HFF-Myc (cell line): ENCODE results near the gene DCLK2.
A peak's percentile ranks its signal among the peaks of the same experiment; 100 is the strongest.

Experiments
- DNase-seq: peaks from one replicate; pipeline ENCODE4 v3.0.0-alpha.2; 2011; ENCODE audit warnings: low read depth; ENCODE audit errors: extremely low read depth
- H3K4me3 ChIP-seq: replicated peaks from 2 replicates; pipeline ENCODE4 v1.5.1; 2011; ENCODE audit warnings: low read depth, mild to moderate bottlenecking, control low read depth, low read length
- TF ChIP-seq, protein P1 (sequence below): IDR thresholded peaks from 2 replicates; pipeline ENCODE4 v1.5.1; 2012; ENCODE audit warnings: mild to moderate bottlenecking, low read depth, low read length, control low read depth; ENCODE audit errors: missing control alignments

The DCLK2 gene

GRCh38 chr4:150262611-150263010 lies 184.4 kb downstream of the DCLK2 start:
- no peak for DNase-seq
- TF ChIP-seq, protein P1, sequence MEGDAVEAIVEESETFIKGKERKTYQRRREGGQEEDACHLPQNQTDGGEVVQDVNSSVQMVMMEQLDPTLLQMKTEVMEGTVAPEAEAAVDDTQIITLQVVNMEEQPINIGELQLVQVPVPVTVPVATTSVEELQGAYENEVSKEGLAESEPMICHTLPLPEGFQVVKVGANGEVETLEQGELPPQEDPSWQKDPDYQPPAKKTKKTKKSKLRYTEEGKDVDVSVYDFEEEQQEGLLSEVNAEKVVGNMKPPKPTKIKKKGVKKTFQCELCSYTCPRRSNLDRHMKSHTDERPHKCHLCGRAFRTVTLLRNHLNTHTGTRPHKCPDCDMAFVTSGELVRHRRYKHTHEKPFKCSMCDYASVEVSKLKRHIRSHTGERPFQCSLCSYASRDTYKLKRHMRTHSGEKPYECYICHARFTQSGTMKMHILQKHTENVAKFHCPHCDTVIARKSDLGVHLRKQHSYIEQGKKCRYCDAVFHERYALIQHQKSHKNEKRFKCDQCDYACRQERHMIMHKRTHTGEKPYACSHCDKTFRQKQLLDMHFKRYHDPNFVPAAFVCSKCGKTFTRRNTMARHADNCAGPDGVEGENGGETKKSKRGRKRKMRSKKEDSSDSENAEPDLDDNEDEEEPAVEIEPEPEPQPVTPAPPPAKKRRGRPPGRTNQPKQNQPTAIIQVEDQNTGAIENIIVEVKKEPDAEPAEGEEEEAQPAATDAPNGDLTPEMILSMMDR = no peak
- H3K4me3 ChIP-seq = no peak overlapping the region

- no peak overlapping the region for H3K4me3 ChIP-seq
- TF ChIP-seq, protein P1 = no peak
- no peak for DNase-seq
These were observed 186.4 kb downstream of the DCLK2 start for GRCh38 chr4:150264595-150265161.

DNA sequence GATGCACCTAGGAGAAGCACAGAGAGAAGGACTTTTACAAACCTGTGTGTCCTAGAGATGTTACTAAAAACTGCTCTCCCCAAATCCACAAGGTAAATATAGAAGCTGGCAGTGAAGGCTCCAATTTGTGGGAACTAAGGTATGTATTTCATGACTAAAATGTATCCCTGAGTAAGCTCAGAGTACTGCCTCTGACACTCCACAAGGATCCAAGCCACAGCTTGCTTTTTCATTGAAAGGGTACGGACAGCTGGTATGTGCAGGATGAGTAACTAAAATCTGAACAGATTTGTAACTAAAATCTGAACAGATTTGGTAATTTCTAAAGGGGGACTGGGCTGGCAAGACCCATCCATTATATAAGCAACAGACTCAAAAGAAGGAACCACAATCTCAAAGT lies 187.6 kb downstream of the DCLK2 start:
- TF ChIP-seq, protein P1 = no peak
- no peak for DNase-seq

DNA sequence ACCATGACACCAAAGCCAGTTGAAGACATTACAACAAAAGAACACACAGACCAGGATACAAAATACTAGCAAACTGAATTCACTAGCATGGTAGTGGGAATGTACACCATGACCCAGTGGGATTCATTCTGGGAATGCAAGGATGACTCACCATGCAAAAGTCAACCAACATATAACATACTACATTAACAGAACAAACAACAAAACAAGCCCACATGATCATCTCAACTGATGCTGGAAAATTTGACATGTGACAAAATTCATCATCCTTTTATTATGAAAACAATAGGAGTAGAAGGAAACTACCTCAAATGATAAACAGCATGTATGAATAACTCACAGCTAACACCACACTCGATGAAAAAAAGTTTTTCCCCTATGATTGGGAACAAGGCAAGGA lies 190.2 kb downstream of the DCLK2 start:
- DNase-seq = no peak
- no peak overlapping the region for H3K4me3 ChIP-seq
- TF ChIP-seq, protein P1 = no peak

More for the DNA sequence above, 187.6 kb downstream of the DCLK2 start:
- H3K4me3 ChIP-seq = no peak overlapping the region

- DNase-seq = no peak
These were observed 200.0 kb downstream of the DCLK2 start for GRCh38 chr4:150278206-150278605.

DNA sequence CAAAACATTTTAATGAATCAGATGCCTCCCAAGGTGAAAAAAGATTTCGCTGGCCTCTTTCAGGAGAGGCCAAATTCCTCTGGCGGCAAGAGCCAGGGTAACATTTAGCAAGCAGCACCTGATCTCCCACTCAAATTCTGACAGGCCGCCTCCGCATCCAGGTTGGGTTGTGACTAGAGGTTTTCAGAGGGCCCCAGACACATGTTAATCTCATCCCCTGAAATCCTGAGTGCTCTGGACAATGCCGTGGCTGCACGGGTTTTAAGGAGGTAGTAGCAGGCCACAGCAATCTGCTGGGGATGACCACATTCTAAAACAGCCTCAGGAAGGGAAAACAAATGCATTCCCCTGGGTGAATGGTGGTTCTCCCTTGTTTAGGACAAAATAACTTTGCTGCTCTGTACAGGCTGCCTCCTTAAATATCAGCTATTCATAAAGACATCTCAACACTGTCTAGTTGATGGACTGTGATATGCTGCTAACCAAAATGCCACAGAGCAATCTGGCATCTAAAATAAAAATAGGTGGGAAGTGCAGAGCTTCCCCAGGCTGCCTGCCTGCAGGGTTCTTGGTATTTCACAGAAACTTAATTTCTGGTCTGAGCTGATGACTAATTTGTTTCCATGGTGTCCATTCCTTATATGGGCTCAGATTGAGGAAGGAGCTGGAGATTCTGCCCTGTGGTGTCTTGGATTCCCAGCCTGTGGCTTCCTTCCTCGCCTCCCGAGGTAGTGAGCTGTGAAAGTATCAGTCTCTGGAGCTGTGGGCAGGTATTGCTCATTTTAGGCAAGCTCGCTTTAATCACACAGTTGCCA lies 202.0 kb downstream of the DCLK2 start:
- H3K4me3 ChIP-seq = no peak overlapping the region

More at GRCh38 chr4:150278206-150278605, 200.0 kb downstream of the DCLK2 start:
- no peak overlapping the region for H3K4me3 ChIP-seq
- TF ChIP-seq, protein P1 = no peak

More for the DNA sequence above, 202.0 kb downstream of the DCLK2 start:
- TF ChIP-seq, protein P1 = no peak
- DNase-seq = peak; percentile 69
